HEK293T (cell line): Measurements from ENCODE around the gene CRAT.

Source experiments
- ARNT ChIP-seq: fragments of 450-650 bp; IDR thresholded peaks from 2 replicates; pipeline ENCODE4 v1.6.1; 2017; ENCODE audit warnings: mild to moderate bottlenecking
- BHLHE40 ChIP-seq: fragments of 450-650 bp; IDR thresholded peaks from 2 replicates; pipeline ENCODE4 v1.6.1; 2016; ENCODE audit warnings: mild to moderate bottlenecking, moderate library complexity, borderline replicate concordance
- CTBP1 ChIP-seq: fragments of 450-650 bp; IDR thresholded peaks from 2 replicates; pipeline ENCODE4 v1.6.1; 2016; ENCODE audit warnings: borderline replicate concordance
- ELF4 ChIP-seq: fragments of 450-650 bp; IDR thresholded peaks from 2 replicates; pipeline ENCODE4 v1.6.1; 2017; ENCODE audit warnings: antibody characterized with exemption
- FOXA1 ChIP-seq: fragments of 450-650 bp; IDR thresholded peaks from 2 replicates; pipeline ENCODE4 v1.6.1; 2016; ENCODE audit warnings: mild to moderate bottlenecking
- FOXM1 ChIP-seq: fragments of 450-650 bp; IDR thresholded peaks from 2 replicates; pipeline ENCODE4 v1.6.1; 2017; ENCODE audit warnings: mild to moderate bottlenecking, borderline replicate concordance
- LEF1 ChIP-seq: fragments of 450-650 bp; IDR thresholded peaks from 2 replicates; pipeline ENCODE4 v1.6.1; 2017; ENCODE audit warnings: mild to moderate bottlenecking, borderline replicate concordance
- NFRKB ChIP-seq: fragments of 450-650 bp; IDR thresholded peaks from 2 replicates; pipeline ENCODE4 v1.6.1; 2016; ENCODE audit warnings: mild to moderate bottlenecking, moderate library complexity
- SP1 ChIP-seq: fragments of 450-650 bp; IDR thresholded peaks from 2 replicates; pipeline ENCODE4 v1.6.1; 2017
- TARDBP ChIP-seq: fragments of 450-650 bp; IDR thresholded peaks from 2 replicates; pipeline ENCODE4 v1.6.1; 2016
- ZNF384 ChIP-seq: fragments of 450-650 bp; IDR thresholded peaks from 2 replicates; pipeline ENCODE4 v1.6.1; 2016
- TF ChIP-seq, protein P1 (sequence below): fragments of 450-650 bp; IDR thresholded peaks from 2 replicates; pipeline ENCODE4 v1.6.1; 2016

DNA sequence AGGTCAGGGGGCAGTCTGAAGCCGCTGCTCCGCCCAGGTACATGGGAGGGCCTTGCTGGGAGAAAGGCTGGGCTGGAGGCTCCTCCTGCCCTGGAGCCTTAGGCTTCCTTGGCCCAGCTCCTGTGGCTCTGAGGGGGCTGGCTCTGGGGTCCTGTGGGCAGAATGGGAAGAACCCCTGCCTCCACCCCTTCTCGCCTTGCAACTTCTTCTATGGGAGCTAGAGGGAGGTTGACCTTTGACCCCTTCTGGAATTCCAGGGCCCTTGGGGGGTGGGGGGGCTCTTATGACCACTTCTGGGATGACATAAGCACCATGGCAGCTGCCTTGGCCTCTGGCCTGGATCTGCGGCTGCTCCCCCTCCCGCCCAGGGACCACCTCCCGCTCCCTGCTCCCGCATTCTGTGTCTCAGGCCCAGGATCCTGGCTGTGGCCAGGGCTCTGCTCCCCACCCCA lies 35.3 kb upstream of the CRAT start:
- TF ChIP-seq TARDBP (no peak), BHLHE40 (no peak), FOXM1 (no peak), CTBP1 (no peak), SP1 (no peak), ZNF384 (no peak), ELF4 (no peak), FOXA1 (no peak), LEF1 (no peak), ARNT (no peak), NFRKB (no peak)
- TF ChIP-seq, protein P1, sequence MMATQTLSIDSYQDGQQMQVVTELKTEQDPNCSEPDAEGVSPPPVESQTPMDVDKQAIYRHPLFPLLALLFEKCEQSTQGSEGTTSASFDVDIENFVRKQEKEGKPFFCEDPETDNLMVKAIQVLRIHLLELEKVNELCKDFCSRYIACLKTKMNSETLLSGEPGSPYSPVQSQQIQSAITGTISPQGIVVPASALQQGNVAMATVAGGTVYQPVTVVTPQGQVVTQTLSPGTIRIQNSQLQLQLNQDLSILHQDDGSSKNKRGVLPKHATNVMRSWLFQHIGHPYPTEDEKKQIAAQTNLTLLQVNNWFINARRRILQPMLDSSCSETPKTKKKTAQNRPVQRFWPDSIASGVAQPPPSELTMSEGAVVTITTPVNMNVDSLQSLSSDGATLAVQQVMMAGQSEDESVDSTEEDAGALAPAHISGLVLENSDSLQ = no peak
